CD4-positive, alpha-beta T cell treated with Interleukin-17A for 4 hours (primary cell): ENCODE measurements around the gene JPT2.

Experiments used
- DNase-seq: peaks from one replicate; pipeline ENCODE4 v3.0.0-alpha.2; 2020; ENCODE audit warnings: mixed read lengths

Gene JPT2, protein sequence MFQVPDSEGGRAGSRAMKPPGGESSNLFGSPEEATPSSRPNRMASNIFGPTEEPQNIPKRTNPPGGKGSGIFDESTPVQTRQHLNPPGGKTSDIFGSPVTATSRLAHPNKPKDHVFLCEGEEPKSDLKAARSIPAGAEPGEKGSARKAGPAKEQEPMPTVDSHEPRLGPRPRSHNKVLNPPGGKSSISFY

GRCh38 chr16:1677942-1678499 is at the start of gene JPT2:
Gene JPT2, plus strand, starts transcription at chr16:1678279. Its CDS starts 34 bp downstream, at chr16:1678313.
- DNase-seq = peak; percentile 96

- no peak for DNase-seq
Measured at GRCh38 chr16:1630450-1631213, 47.4 kb upstream of the JPT2 start.

- DNase-seq = no peak
Measured at GRCh38 chr16:1631230-1631629, 46.8 kb upstream of the JPT2 start.

DNA sequence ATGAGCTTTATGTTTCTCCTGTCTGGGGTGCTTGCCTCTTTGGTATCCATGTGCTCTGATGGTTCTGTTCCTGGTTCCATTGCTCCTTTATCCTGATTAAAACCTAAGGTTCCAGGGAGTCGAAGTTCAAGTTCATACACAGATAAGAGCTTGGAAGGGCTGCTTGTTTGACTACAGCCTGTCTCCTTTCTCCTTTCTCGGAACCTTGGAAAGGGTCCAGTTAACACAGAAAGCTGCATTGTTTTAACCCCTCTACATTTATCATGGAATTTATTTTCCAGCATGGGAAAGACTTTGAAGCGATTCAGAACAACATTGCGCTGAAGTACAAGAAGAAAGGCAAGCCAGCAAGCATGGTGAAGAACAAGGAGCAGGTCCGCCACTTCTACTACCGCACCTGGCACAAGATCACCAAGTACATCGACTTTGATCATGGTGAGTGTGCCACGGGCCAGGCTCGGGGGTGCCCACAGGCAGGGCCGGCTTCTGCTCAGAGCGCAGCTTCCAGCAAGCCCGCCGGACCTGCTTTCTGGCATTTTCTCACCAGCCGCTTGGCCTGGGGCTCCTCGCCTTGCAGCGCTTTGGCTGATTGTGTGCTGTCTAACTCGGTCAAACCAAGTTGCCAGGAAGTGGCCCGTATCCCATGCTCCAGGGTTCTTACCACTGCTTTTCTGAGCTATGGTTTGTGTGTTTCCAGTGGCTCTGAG is 46.0 kb upstream of the JPT2 start:
- no peak for DNase-seq

GRCh38 chr16:1632638-1632970 is 45.5 kb upstream of the JPT2 start:
- no peak for DNase-seq

GRCh38 chr16:1633310-1633709 is 44.8 kb upstream of the JPT2 start:
- DNase-seq = no peak

GRCh38 chr16:1634541-1634940 is 43.5 kb upstream of the JPT2 start:
- no peak for DNase-seq

DNA sequence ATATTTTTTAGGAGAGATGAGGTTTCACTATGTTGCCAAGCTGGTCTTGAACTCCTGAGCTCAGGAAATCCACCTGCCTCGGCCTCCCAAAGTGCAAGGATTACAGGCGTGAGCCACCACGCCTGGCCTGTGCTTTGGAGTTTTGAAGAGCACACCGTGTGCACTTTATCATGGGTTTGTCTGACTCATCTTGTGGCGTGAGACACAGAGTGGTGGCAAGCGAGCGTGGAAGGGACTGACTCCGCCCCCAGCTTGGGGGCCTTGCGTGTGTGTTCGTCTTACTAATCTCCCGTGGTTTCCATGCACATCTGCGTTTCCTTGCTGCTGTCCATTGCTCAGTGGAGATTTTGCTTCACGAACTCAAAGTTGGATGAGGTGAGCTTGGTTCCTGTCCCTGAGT is 43.0 kb upstream of the JPT2 start:
- no peak for DNase-seq

- DNase-seq = no peak
Measured at GRCh38 chr16:1637526-1637925, 40.6 kb upstream of the JPT2 start.

DNA sequence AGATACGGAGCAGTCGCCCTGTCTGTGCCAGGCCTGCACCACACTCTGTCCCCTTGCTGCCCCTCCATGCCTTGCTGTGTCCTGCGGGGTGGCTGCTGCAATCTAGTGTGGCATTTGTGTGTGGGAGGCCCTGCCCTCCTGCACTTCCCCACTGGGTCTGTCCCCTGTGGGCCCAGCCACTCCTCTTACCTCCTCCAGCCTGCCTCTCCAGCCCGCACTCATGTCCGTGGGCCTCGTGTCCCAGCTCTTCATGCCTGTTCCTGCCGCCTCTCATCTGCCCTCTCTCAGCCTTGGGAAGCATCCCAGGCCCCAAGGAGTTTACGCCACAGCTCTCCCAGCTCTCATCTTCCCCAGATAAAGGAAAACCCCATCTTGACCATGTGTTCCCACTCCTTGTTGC is 39.3 kb upstream of the JPT2 start:
- DNase-seq = no peak

- DNase-seq = no peak
Measured at GRCh38 chr16:1639282-1639681, 38.8 kb upstream of the JPT2 start.

GRCh38 chr16:1639860-1640259 is 38.2 kb upstream of the JPT2 start:
- DNase-seq = no peak

- DNase-seq = no peak
Measured at GRCh38 chr16:1640261-1640941, 37.7 kb upstream of the JPT2 start.

GRCh38 chr16:1641261-1641660 is 36.8 kb upstream of the JPT2 start:
- DNase-seq = no peak

- DNase-seq = no peak
Measured at GRCh38 chr16:1642148-1642547, 35.9 kb upstream of the JPT2 start.

GRCh38 chr16:1642753-1643152 is 35.3 kb upstream of the JPT2 start:
- DNase-seq = no peak

DNA sequence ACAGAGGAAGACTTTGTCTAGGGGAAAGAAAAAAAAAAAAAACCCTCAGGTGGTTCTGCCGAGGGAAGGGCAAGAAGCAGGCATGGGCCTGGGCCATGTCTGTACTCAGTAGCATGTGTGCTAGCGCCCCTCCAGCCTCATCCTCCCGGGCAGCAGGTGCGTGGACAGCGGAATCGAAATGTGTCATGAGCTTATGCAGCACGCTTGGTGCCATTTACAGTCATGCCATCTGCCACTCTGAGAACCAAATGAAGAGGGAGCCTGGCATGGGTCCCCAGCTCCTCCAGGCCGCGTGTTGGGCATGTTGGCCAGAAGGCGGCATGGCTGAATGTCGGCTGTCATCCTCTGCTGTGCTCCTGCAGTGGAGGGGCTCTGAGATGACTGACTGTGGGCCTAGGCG is 34.6 kb upstream of the JPT2 start:
- no peak for DNase-seq

GRCh38 chr16:1645914-1646525 is 32.1 kb upstream of the JPT2 start:
- DNase-seq = peak; percentile 57

- DNase-seq = no peak
Measured at GRCh38 chr16:1647856-1648255, 30.2 kb upstream of the JPT2 start.

DNA sequence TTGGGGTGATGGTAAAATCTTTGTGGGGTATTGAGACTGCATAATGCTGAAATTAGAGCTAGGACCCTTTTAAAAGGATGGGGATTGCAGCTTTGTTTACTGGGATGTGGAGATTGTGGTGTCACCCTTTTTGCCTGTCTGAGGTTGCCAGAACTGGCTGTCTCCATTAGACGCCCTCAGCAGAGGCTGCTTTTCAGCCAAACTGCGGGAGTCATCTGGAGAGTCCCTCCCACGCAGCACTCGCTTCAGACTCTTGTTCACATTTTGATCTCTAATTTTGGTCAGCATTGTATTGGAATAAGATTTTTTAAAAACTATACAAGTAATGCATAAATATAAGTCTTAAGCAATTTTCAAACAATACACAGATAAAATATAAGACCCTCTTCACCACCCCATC is 27.9 kb upstream of the JPT2 start:
- no peak for DNase-seq

DNA sequence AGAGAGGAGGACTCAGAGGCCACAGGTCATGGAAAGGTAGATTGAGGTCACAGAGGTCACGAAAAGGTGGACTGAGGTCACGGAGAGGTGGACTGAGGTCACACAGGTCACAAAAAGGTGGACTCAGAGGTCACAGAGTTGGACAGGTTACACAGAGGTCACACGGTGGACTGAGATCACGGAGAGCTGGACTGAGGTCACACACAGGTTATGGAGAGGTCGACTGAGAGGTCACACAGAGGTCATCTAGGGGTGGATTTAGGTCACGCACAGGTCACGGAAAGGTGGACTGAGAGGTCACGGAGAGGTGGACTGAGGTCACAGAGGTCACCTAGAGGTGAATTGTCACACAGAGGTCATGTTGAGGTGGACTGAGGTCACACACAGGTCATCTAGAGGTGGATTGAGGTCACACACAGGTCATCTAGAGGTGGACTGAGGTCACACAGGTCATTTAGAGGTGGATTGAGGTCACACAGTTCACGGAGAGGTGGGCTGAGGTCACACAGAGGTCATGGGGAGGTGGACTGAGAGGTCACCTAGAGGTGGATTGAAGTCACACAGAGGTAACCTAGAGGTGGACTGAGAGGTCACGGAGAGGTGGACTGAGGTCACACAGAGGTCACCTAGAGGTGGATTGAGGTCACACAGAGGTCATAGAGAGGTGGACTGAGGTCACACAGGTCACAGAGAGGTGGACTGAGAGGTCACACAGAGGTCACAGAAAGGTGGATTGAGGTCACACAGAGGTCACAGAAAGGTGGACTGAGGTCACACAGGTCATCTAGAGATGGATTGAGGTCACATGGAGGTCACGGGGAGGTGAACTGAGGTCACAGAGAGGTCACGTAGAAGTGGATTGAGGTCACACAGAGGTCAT is 26.7 kb upstream of the JPT2 start:
- DNase-seq = no peak

DNA sequence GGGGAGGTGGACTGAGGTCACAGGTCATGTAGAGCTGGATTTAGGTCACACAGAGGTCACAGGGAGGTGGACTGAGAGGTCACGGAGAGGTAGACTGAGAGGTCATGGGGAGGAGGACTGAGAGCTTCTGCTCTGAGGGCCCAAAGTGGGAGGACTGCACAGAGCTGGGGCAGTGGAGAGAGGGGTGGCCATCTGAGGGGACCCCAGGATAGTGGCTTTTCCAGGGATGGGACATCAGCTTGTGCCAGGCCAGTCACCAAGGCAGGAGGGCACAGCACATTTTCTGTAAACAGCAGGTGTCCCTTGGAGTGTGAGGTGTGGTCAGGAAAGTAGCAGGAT is 26.1 kb upstream of the JPT2 start:
- no peak for DNase-seq
